Skeletal muscle satellite cell (primary cell): ENCODE results near the gene MESD.
A peak's percentile ranks its signal among the peaks of the same experiment; 100 is the strongest.

Experiments
- H3K27me3 ChIP-seq: 2 replicates; pipeline ENCODE4 v1.7.0; 2013; ENCODE audit warnings: low read length; ENCODE audit not compliant: control insufficient read depth, insufficient read depth
- H3K36me3 ChIP-seq: 2 replicates; pipeline ENCODE4 v1.7.0; 2013; ENCODE audit warnings: mild to moderate bottlenecking, control low read depth, low read length; ENCODE audit not compliant: insufficient read depth
- H3K4me1 ChIP-seq: 2 replicates; pipeline ENCODE4 v1.7.0; 2013; ENCODE audit warnings: low read length; ENCODE audit not compliant: control insufficient read depth, insufficient read depth
- H3K4me2 ChIP-seq: 2 replicates; pipeline ENCODE4 v1.7.0; 2013; ENCODE audit warnings: mild to moderate bottlenecking, low read length
- H3K4me3 ChIP-seq: 2 replicates; pipeline ENCODE4 v1.7.0; 2013; ENCODE audit warnings: low read length
- H3K9ac ChIP-seq: 2 replicates; pipeline ENCODE4 v1.7.0; 2013; ENCODE audit warnings: mild to moderate bottlenecking, low read depth, low read length, moderate library complexity
- H3K9me3 ChIP-seq: replicated peaks from 2 replicates; pipeline ENCODE4 v1.7.0; 2013; ENCODE audit warnings: mild to moderate bottlenecking, control low read depth, low read length

Gene MESD

GRCh38 chr15:81000144-81000623 lies 10.6 kb upstream of the MESD start:
- Histone ChIP-seq H3K4me2 (peak overlapping the region; percentile 82), H3K4me3 (peak overlapping the region; percentile 79), H3K27me3 (no peaks in the 10 kb centered on the region), H3K9ac (peak overlapping the region; percentile 96), H3K4me1 (peaks cover 27% of the 10 kb centered on the region), H3K36me3 (peaks cover 19% of the 10 kb centered on the region), H3K9me3 (no peaks in the 10 kb centered on the region)

DNA sequence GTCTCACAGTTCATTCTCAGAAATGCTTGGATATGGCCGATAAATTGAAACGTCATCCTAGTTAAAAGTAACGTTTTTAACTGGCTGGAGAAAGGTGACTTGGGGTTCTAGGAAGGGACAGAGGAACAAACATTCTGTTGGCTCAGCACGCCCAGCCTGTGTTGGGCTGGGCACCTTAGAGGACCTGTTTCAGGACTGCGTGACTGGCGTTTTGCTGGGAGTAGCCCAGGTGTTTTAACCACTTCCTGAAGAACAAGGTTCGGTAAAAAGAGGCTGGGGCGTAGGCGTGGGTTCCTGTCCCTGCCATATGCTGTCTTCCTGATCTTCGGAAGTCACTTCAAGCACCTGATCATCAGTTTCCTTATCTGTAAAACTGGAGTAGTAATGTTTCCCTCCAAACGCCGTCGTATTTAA lies 10.0 kb upstream of the MESD start:
- Histone ChIP-seq H3K4me2 (peak overlapping the region; percentile 82), H3K36me3 (peaks cover 19% of the 10 kb centered on the region), H3K27me3 (no peaks in the 10 kb centered on the region), H3K4me3 (peak overlapping the region; percentile 79), H3K4me1 (peaks cover 23% of the 10 kb centered on the region), H3K9ac (peak overlapping the region; percentile 96), H3K9me3 (no peaks in the 10 kb centered on the region)

GRCh38 chr15:80998251-80998650 lies 8.6 kb upstream of the MESD start:
- no peak overlapping the region for H3K9ac ChIP-seq

DNA sequence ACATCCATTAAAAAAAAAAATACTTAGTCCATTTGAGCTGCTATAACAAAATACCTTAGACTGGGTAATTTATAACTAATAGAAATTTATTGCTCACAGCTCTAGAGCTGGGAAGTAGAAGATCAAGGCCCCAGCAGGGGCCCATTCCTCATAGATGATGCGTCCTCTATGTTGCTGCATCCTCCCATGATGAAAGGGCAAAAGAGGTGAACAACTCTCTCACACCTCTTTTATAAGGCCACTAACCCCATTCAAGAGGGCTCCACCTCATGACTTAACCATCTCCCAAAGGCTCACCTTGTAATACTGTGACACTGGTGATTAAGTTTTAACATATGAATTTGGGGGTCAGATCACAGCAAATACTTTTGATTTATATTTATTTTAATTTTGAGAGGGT lies 8.1 kb upstream of the MESD start:
- peaks cover 4% of the 10 kb centered on the region for H3K4me1 ChIP-seq
- peaks cover 3% of the 10 kb centered on the region for H3K36me3 ChIP-seq
- H3K9me3 ChIP-seq, result no peaks in the 10 kb centered on the region
- no peak overlapping the region for H3K4me3 ChIP-seq
- H3K4me2 ChIP-seq, result no peak overlapping the region
- H3K9ac ChIP-seq, result no peak overlapping the region
- H3K27me3 ChIP-seq, result no peaks in the 10 kb centered on the region

More at GRCh38 chr15:80998251-80998650, 8.6 kb upstream of the MESD start:
- no peak overlapping the region for H3K4me2 ChIP-seq
- H3K4me3 ChIP-seq, result no peak overlapping the region
- H3K36me3 ChIP-seq, result peaks cover 7% of the 10 kb centered on the region
- no peaks in the 10 kb centered on the region for H3K9me3 ChIP-seq
- H3K4me1 ChIP-seq, result peaks cover 9% of the 10 kb centered on the region
- no peaks in the 10 kb centered on the region for H3K27me3 ChIP-seq

GRCh38 chr15:80996247-80996646 lies 6.6 kb upstream of the MESD start:
- Histone ChIP-seq H3K27me3 (no peaks in the 10 kb centered on the region), H3K4me3 (no peak overlapping the region), H3K4me2 (no peak overlapping the region), H3K9ac (no peak overlapping the region), H3K4me1 (peaks cover 10% of the 10 kb centered on the region), H3K36me3 (no peaks in the 10 kb centered on the region), H3K9me3 (no peaks in the 10 kb centered on the region)

DNA sequence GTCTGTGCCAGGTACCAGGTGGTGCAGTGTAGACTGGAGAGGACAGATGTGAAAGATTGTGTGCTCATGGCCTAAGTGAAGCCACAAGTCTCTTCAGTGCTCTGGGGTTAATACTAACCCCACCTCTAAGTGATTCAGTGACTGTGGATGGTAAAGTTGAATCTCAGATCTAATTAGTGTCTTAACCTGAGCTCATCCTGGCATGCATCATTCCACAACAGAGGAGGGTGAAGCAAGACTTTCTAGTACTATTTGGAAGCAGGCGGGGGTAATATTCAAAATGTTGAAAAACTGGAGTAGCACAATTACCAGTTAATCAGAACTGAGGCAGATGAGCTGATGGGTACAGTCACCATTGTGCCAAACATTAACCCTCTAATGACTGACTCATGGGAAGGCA lies 2.8 kb upstream of the MESD start:
- H3K4me3 ChIP-seq, result no peak overlapping the region
- H3K36me3 ChIP-seq, result no peaks in the 10 kb centered on the region
- H3K9ac ChIP-seq, result no peak overlapping the region
- H3K4me2 ChIP-seq, result no peak overlapping the region
- no peaks in the 10 kb centered on the region for H3K27me3 ChIP-seq
- H3K9me3 ChIP-seq, result no peaks in the 10 kb centered on the region
- peaks cover 34% of the 10 kb centered on the region for H3K4me1 ChIP-seq

GRCh38 chr15:80992006-80992405 lies 2.4 kb upstream of the MESD start:
- Histone ChIP-seq H3K9me3 (no peaks in the 10 kb centered on the region), H3K9ac (no peak overlapping the region), H3K4me2 (no peak overlapping the region), H3K27me3 (no peaks in the 10 kb centered on the region), H3K4me1 (peaks cover 34% of the 10 kb centered on the region), H3K4me3 (no peak overlapping the region), H3K36me3 (no peaks in the 10 kb centered on the region)

- no peak overlapping the region for H3K4me3 ChIP-seq
- peaks cover 34% of the 10 kb centered on the region for H3K4me1 ChIP-seq
- no peaks in the 10 kb centered on the region for H3K36me3 ChIP-seq
- no peaks in the 10 kb centered on the region for H3K27me3 ChIP-seq
- H3K9ac ChIP-seq, result no peak overlapping the region
- H3K9me3 ChIP-seq, result no peaks in the 10 kb centered on the region
- H3K4me2 ChIP-seq, result peak overlapping the region; percentile 5
These were observed 1.8 kb upstream of the MESD start for GRCh38 chr15:80991421-80991820.

- H3K4me1 ChIP-seq, result peaks cover 34% of the 10 kb centered on the region
- H3K27me3 ChIP-seq, result no peaks in the 10 kb centered on the region
- no peak overlapping the region for H3K9ac ChIP-seq
- no peaks in the 10 kb centered on the region for H3K36me3 ChIP-seq
- no peaks in the 10 kb centered on the region for H3K9me3 ChIP-seq
- H3K4me3 ChIP-seq, result no peak overlapping the region
- H3K4me2 ChIP-seq, result peak overlapping the region; percentile 98
These were observed 1.3 kb upstream of the MESD start for GRCh38 chr15:80990955-80991354.

DNA sequence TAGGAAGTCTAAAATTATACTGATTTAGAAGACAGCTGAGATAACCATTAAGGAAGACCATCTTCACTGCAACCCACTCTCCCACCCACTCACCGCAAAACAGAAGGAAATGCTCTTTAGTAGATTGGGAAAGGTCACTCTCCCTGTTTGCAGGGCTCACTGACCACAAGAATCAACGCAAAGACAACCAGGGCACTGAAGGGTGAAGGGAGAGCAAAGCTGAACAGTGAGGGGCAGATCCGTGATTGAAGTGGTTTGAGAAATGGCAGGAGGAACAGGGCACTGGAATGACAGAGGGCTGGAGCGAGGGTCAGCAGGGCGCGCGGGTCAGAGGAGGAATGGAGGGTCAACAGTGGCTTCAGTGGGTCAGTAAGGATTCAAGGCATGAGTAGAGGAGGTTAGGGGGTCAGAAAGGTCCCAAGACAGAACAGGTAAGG lies 520 bp downstream of the MESD start:
- H3K27me3 ChIP-seq, result no peaks in the 10 kb centered on the region
- H3K4me2 ChIP-seq, result peak overlapping the region; percentile 89
- H3K36me3 ChIP-seq, result no peaks in the 10 kb centered on the region
- H3K9me3 ChIP-seq, result no peaks in the 10 kb centered on the region
- H3K4me3 ChIP-seq, result peak overlapping the region; percentile 95
- H3K9ac ChIP-seq, result peak overlapping the region; percentile 84
- peaks cover 34% of the 10 kb centered on the region for H3K4me1 ChIP-seq

- Histone ChIP-seq H3K9me3 (no peaks in the 10 kb centered on the region), H3K27me3 (no peaks in the 10 kb centered on the region), H3K4me3 (peak overlapping the region; percentile 95), H3K4me1 (peaks cover 34% of the 10 kb centered on the region), H3K4me2 (peak overlapping the region; percentile 89), H3K36me3 (no peaks in the 10 kb centered on the region), H3K9ac (peak overlapping the region; percentile 84)
These were observed 1.3 kb downstream of the MESD start for GRCh38 chr15:80988148-80988796.

DNA sequence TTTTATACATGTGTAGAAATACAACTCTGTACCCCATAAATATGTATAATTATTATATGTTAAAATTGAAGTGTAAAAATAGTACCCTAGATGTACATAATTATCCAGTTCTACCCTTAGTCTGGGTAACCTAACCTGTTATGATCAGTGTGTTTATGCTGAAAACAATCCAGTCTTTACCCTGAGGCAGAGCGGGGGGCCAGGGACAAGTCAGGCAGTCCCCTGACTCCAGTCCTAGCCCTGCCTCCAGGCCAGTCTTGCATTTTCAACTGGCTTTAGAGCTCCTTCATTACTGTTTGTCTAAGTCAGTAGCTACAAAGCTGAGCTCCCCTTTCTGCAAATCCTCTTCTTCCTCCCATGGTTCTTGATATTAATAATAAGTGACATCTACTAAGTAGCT lies 3.1 kb downstream of the MESD start:
- no peaks in the 10 kb centered on the region for H3K27me3 ChIP-seq
- no peaks in the 10 kb centered on the region for H3K36me3 ChIP-seq
- no peak overlapping the region for H3K4me3 ChIP-seq
- H3K4me2 ChIP-seq, result no peak overlapping the region
- H3K9ac ChIP-seq, result no peak overlapping the region
- peaks cover 26% of the 10 kb centered on the region for H3K4me1 ChIP-seq
- no peaks in the 10 kb centered on the region for H3K9me3 ChIP-seq
